Subcutaneous adipose tissue (tissue), 4 donors: ENCODE data around the gene SMARCAL1. TPM values are rescaled to one million over a fixed set of nuclear protein-coding genes. Genes with fewer than 3 reads are reported as not detected.

Experiments used
- total RNA-seq, 4 donors: library from RNA; depleted of rRNA; stranded (reverse); fragments of >200 nt; gene quantifications; one replicate each; pipeline ENCODE4 v1.1.0, GENCODE V29; 2016
- TF ChIP-seq, protein P1 (sequence below): fragments of 450-650 bp; IDR thresholded peaks from one replicate; pipeline ENCODE4 v1.5.1; 2016; ENCODE audit warnings: low read depth, mild to moderate bottlenecking, control low read depth, antibody characterized with exemption, moderate library complexity

Gene SMARCAL1
- total RNA-seq, 4 donors from 2014 or later: 13.2 to 39.7 (median 23.6) TPM

DNA sequence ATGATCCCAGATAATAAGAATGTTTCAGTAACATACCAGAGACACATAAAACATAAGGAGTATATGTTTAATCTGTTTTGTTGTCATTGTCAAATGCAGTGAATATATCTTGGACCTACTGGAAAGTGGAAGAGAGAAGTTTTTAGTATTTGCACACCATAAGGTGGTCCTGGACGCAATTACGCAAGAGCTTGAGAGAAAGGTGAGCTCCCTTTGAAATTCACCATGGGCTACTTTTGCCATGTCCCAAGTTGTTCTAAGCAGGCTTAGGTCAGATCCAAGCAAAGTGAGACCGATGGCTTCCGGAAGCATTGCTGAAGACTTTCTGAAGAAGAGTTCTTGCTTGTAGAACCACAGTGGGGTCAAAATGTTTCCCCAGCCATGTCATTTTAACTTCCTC is 55.6 kb downstream of the SMARCAL1 start:
- TF ChIP-seq, protein P1, sequence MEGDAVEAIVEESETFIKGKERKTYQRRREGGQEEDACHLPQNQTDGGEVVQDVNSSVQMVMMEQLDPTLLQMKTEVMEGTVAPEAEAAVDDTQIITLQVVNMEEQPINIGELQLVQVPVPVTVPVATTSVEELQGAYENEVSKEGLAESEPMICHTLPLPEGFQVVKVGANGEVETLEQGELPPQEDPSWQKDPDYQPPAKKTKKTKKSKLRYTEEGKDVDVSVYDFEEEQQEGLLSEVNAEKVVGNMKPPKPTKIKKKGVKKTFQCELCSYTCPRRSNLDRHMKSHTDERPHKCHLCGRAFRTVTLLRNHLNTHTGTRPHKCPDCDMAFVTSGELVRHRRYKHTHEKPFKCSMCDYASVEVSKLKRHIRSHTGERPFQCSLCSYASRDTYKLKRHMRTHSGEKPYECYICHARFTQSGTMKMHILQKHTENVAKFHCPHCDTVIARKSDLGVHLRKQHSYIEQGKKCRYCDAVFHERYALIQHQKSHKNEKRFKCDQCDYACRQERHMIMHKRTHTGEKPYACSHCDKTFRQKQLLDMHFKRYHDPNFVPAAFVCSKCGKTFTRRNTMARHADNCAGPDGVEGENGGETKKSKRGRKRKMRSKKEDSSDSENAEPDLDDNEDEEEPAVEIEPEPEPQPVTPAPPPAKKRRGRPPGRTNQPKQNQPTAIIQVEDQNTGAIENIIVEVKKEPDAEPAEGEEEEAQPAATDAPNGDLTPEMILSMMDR: no peak

DNA sequence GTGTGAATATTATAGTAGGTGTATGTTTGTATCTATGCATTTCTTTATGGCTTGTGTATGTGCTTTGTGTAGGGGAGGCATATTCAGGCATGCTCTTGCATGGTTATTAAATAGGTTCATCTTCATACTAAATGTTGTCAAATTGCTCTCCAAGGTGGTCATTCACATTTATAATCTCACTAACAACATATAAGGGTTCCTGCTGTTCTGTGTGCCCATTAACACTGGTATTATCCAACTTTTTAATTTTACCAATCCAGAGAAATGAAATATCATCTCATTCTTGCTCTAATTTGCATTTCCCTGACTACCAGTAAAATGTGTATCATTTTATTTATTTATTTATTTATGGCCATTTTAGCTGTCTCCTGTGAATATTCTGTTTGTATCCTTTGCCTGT is 57.4 kb downstream of the SMARCAL1 start:
- TF ChIP-seq, protein P1: no peak

DNA sequence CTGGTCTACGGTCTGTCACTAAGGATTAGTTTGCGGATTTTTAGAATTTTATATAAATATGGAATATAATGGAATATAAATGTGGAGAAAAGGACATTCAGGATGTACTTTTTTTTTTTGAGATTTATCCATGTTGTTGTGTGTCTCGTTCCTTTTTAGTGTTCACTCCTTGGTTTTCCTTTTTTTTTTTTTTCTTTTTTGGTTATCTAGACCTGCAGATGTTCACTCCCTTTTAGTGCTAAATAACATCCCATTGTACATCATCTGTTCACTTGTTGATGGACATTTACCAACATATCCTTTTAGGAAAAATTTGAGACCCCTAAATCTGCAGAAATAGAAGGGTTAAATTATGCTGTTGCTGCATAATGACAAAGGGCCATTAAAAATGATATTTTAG is 60.9 kb downstream of the SMARCAL1 start:
- TF ChIP-seq, protein P1: no peak

DNA sequence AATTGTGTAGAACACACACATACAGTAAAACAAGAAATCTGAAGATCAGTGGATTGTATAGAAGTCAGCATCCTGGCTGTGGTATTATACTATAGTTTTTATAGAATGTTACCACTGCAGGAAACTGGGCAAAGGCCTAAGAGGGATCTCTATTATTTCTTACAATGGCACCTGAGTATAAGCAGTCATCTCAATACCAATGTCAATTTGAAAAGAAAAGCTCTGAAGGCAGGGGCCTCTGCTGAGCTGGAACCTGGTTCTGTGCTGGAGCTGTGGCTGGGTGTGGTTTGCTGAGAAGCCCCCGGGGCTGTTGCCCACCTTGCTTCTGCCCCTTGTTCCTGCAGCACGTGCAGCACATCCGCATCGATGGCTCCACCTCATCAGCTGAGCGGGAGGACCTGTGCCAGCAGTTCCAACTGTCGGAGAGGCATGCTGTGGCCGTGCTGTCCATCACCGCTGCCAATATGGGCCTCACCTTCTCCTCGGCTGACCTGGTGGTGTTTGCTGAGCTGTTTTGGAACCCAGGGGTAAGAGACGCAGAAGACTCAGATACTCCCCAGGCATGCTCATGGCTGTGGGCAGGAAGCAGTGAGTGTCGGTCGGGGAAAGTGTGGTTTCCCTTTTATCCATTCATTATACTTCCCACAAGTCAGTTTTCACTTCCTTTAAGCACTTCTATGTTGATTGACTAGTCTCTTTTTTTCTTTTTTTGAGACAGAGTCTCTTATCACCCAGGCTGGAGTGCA is 62.8 kb downstream of the SMARCAL1 start:
- TF ChIP-seq, protein P1: no peak

DNA sequence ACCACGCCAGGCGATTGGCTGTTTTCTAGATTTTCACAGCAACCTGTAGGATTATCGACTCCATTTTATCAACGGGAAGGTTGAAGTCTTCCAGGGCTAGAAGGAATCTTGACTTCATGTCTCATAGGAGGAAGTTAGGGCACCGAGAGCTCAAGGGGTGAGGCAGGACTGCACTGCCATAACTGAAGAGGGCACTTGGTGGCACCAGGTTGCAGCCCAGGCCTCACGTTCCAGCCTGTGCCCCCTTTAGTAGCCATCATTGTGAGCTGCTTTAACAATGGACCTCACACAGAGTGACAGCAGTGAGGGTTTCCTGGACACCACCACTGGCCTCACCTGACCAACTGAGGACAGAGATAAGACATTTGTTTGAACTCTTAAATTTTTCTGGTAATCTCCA is 63.5 kb downstream of the SMARCAL1 start:
- TF ChIP-seq, protein P1: no peak

DNA sequence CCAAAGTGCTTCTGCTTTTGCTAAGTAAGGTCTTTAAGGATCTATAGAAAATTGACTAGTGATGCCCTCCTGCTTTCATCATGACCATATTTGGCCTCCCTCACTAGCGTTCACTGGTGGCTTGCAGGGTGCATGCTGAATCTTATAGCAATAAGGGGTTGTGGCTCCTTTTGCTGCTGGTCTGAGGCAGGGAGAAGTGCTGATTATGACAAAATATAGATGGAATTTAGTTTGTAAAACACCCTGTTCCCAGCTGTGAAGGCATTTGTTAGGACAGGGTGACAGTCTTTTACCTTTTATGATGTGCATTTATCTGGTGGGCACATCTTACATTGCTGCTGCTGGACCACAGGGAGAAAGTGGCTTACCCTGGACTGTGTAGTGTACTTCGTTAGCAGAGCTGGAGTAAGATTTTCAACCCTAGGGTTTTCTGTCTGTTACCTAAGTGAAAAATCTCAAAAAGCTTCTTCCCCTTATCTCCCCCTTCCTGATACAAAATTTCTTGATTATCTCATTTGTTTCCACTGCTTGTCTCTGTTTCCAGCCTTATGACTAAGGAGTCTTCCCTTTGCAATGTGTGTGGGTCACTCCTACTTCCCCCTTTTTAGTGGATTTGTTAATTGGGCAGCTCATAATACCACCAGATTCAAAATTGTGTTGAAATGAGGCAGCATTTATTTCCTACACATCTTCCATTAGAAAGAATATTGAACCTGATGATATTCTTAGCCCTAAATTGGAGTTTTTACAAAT is 65.2 kb downstream of the SMARCAL1 start:
- TF ChIP-seq, protein P1: no peak

DNA sequence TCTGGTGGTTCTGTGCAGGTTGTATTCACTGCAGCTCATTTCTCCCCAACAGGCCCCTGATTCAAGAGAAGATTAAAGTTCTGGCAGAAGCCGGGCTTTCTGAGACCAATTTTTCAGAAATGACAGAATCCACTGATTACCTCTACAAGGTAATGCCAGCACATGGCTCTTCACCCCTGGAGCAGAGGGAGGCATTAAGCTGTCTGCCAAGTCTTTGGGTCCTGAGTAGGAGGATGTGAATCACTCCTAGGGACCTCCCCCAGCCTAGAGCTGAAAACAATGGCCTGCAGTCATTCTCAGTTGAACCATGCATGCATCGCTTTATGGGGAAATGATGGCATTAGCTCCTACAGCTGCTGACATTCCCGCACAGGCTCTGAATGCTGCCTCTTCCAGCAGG is 65.9 kb downstream of the SMARCAL1 start:
- TF ChIP-seq, protein P1: no peak
